GM19372 (cell line): Measurements from ENCODE around the gene METTL27.
"Not testable (repeated sequence)": the region's sequence is repeated elsewhere in the genome, so short reads cannot be mapped to it uniquely, and the experiment has no call there.

Experiments
- ATAC-seq: cut with Tn5 transposase; IDR thresholded peaks from one replicate; pipeline ENCODE4 v1.9.1; 2021; ENCODE audit warnings: mild to moderate bottlenecking, low read depth, moderate library complexity; ENCODE audit not compliant: unreplicated experiment

METTL27 gene

GRCh38 chr7:73870041-73870492 is 27.8 kb upstream of the METTL27 start:
- ATAC-seq = no peak

GRCh38 chr7:73869011-73869798 is 26.9 kb upstream of the METTL27 start:
- ATAC-seq = no peak

- ATAC-seq = no peak
These were observed 24.1 kb upstream of the METTL27 start for GRCh38 chr7:73866446-73866767.

- no peak for ATAC-seq
These were observed 23.6 kb upstream of the METTL27 start for GRCh38 chr7:73865738-73866445.

GRCh38 chr7:73864981-73865711 is 22.8 kb upstream of the METTL27 start:
- no peak for ATAC-seq

GRCh38 chr7:73861305-73861704 is 19.0 kb upstream of the METTL27 start:
- ATAC-seq = no peak

- no peak for ATAC-seq
These were observed 18.5 kb upstream of the METTL27 start, which contains the start of gene TMEM270 for GRCh38 chr7:73860859-73861258. Gene TMEM270, plus strand, starts transcription at chr7:73861159. Its CDS starts 36 bp downstream, at chr7:73861195.

DNA sequence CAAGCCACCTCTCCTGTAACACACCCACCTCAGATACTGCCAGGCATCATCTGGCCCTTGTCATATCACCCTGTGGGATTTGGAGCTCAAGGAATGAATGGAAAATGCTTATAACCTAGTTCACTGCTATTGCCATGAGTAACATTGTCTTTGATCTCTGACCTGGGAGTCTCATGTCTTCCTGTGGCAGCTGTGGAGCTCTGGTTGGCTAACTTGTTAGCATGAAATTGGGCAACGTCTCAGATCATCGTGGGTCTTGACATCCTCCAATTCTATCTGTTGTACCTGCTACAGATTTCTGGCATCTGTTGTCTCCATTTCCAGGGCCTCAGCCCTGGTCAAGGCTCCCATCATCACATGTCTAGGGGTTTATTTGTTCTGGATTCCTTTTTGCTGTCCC is 16.5 kb upstream of the METTL27 start:
- no peak for ATAC-seq

- ATAC-seq = no peak
These were observed 14.6 kb upstream of the METTL27 start for GRCh38 chr7:73856941-73857340.

DNA sequence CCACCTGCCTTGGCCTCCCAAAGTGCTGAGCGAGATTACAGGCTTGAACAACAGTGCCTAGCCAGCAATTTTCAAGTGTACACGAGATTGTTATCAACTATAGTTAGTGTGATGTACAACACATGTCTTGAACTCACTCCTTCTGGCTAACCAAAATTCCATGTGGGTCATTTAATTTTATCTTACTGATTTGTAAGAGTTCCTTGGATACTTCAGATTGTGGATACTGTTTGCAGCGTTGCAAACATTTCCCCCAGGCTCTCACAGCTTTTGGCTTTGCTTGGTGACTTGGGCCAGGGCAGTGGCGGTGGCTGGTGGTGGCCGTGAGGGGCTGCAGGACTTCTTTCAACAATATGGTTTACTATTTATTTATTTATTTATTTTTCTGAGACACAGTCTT is 10.2 kb upstream of the METTL27 start:
- no peak for ATAC-seq

- peak; percentile 69 for ATAC-seq
These were observed 9.4 kb upstream of the METTL27 start for GRCh38 chr7:73851410-73852338.

- ATAC-seq = no peak
These were observed 8.5 kb upstream of the METTL27 start for GRCh38 chr7:73850781-73851207.

DNA sequence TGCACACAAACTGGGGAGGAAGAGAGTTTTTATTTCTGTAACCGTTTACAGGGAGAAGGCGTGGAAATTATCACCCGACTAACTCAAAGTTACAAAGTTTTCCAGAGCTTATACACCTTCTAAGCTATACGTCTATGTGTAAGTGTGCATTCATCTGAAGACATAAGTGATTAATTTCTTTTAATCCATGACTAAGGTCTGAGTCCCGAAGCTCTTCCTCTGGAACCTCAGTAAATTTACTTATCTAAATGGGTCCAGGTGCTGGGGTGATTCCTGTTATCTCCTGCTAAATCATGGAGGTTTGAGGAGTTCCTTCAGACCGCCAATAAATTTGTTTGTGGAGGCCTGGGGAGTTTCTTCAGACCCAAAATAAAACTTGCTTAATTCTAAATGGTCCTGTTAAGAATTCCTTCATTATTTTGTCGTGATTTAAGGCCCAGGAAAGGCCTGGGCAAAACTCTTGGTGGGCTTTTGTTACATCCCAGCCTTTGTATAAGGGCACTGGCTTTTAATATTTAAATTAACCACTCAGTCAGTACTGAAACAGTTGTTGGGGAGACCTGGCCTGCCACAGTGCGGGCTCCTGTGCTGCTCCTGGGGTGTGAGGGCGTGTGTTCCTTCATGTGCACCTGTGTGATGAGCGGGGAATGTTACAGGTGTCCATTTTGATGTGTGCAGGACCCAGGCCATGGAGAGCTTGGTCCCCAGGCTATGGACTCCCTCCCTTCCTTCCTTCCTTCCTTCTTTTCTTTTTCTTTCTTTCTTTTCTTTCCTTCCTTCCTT is 5.8 kb upstream of the METTL27 start:
- ATAC-seq = no peak

GRCh38 chr7:73845701-73846195 is 3.4 kb upstream of the METTL27 start:
- not testable (repeated sequence) for ATAC-seq

DNA sequence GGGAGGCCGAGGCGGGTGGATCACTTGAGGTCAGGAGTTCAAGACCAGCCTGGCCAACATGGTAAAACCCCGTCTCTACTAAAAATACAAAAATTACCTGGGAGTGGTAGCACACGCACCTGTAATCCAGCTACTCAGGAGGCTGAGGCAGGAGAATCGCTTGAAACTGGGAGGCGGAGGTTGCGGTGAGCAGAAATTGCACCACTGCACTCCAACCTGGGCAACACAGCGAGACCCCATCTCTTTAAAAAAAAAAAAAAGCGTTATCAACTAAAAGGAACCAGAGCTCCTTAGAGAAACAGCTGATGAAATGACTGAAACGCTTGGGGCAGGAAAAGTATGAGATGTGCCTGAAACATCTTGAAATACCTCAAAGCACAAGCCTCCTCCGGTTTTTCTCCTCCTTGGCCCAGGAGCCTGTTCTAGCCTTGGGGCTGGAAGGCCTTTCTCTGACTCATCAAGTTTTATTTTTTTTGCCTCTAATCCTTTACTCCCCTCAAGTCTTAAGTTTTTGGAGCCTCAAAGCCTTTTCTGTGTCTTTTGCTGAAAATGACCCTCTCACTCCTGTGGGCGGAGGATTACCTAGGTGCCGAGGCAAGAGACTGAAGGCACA is 2.6 kb upstream of the METTL27 start:
- no peak for ATAC-seq

- no peak for ATAC-seq
These were observed 1.8 kb upstream of the METTL27 start for GRCh38 chr7:73844131-73844547.

DNA sequence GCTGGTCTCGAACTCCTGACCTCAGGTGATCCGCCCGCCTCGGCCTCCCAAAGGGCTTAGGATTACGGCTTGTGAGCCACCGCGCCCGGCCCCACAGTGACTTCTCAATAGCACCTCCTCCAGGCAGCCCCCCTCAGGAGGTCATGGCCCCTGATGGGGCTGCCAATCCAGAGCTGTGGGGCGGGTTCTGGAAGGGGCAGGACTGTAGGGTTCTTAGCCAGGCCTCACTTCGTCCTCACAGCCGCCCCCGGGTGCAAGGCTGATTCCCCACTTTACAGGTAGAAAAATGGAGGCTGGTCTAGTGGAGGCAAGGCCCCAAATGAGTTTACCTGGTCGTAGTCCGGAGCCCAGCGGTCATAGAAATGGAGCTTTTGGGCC is 638 bp downstream of the METTL27 start:
- no peak for ATAC-seq

DNA sequence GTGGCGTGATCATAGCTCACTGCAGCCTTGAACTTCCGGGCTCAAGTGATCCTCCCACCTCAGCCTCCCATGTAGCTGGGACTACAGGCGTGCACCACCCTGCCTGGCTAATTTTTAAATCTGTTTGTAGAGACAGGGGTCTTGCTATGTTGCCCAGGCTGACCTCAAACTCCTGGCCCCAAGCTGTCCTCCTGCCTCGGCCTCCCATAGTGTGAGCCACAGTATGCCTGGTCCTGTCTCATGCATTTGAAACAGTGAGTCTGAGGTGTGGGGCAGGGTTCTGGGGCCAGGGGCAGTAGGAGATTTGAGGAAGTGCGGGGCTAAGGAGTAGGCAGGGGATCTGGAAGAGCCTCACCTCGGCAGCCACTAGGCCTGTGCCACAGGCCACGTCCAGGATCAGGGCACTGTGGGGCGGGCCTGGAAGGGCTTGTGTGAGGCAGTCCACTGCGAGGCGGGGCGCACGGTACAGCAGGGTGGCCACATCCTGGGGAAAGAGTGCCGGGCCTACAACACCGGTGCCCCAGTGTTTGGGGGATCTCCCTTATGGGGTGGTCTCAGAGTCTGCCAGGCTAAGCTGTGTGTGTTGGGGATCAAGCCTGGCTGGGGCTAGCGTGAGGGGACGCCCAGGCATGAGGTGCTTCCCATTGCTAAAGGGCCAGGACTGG is 1.5 kb downstream of the METTL27 start:
- no peak for ATAC-seq
